ENCODE results near the gene SUPT4H1.

SUPT4H1 gene

DNA sequence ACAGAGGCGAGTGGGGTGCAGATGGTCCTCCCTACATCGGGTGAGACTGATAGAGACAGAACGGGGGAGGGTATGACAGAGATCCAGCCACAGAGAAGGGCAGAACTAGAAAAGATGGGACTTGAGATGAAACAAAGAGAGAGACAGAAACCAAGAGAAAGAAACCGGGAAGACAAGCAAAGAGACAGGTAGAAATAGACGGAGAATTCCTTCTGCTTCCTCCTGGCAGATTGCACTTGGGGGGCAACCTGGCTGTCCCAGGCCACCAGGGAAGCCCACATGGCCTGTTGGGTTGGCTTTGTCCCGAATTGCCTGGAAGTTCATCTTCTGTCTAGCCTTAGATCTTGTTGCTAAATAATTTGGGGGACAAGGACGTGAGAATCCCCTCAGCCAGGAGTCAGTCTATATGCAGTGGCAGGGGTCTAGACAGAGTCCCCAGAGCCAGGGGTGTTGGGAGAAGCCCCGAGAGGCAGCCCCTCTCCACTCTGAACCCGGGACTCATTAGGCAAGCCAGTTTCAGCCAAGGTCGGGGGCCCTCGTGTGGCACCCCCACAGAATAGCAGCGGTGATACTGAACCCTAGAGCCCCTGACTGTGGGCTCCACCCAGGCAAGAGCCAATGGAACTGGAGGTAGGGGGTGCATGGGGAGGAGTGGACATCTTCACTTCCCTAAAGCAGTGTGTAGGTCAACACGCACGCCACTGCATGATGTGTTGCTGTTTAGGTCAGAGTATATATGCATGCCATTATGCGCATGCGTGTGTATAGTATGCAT is 22.8 kb downstream of the SUPT4H1 start:
- peak; percentile 52 for DNase-seq (ENCODE audit: low read depth)

DNA sequence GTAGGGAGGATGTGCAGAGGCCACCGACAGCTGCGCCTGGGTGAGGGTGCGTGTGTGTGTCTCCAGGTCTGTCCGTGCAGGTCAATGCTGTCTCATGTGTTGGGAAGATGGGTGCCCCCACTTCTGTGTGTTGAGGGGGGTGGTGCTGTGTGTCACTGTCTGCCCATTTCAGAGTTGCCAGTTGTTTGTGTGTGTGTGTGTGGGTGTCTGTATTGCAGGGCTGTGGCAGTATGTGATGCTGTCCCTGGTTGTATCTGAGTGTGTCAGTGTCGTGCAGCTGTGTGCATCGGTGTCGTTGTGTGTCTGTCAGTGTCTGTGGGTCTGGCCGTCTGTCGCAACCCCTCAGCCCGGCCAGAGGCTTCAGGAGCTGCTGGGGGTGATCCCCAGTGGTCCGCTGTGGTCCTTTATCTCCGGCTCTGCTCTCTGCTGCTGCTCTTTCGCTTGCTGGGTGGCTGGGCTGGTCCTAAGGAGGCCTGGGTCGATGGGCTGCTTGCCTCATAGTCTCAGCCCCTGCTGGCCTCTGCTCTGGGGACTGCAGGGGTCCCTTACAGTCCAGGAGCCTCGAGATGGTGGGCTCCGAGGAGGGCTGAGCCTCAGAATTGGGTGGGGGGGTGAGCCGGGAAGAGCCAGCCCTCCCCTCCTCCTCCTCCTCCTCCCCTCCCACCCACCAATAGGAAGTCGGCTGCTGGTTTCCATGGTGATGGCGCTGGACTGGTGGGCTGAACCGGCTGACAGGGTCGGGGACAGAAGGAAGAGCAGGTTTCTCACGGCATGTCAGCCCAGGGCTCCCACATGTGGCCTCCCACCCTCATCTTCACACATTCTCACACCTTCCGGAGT is 23.6 kb downstream of the SUPT4H1 start, which contains the start of gene TSPOAP1:
Gene TSPOAP1, minus strand, starts transcription at position 601 of the 840 bp plus-strand sequence. CDS start 875 bp downstream, outside the sequence.
- DNase-seq (ENCODE audit: low read depth), result peak; percentile 54

DNA sequence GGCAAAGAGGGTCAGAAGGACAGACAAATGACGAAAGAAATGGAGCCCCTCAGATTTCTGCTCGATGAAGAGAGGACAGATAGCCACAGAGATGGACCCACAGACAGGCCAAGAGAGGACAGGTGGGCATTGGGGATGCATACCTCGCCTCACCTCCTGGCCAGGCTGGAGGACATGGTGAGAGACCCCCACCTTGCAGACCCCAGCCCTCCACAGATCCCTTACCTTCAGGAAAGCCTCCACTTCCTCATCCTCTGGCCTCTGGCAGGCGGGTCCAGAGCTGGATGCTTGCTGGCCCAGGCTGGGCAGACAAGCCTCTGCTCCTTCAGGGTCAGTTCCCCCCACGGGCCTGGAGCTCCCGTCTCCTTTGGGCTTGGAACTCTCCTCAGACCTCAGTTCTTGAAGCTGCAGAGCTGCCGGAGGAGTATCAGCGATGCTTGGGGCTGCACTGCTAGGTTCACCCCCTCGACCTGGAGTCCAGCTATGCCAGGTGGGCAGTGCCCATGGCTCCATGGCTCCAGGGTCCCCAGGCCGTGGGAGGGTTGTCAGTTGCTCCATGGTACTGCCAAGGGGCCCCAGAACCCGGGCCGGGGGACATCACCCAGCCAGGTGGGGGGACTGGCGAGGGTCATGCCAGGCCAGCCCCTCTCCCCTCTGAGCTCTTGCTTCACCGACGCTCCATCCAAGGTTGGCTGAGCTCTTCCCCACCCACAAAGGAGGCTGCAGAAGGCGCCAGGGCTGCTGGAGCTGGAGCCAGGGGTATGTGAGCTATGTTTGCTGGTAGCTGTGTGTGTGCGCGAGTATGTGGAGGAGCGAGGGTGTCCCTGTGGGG is 24.4 kb downstream of the SUPT4H1 start:
- no peak for DNase-seq (ENCODE audit: low read depth)

DNA sequence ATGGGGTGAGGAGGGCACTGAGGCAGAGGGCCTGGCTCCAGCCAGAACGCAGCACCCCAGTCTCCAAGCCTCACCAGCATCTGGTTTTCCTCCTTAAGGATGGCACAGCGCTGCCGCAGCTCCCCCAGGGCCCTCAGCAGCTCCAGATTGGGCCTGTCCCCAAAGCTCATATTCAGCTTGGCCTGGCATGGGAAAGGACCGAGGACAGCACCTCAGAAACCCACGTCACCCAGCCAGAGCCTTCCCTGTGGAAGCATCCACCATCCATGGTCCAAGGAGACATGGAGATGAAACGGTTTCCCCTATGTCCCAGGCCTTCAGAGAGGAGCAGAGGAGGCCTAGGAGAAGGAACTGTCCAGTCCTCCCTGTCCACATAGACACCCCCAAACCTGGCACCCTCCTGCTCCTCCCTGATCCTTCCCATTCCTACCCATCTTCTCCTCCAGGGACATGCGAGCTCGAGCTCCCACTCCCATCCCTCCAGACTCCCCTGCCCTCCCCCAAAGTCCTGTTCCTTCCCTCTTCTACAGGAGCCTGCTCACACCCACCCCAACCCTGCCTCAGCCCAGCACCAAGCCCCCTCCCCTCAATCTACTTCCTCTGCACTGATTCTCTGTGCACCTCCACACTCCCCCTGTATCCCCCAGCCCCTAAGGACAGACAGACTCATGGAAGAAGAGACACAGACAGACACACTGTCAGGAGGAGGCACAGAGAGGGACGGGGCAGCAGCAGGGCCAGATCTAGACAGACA is 25.2 kb downstream of the SUPT4H1 start:
- DNase-seq (ENCODE audit: low read depth), result no peak

DNA sequence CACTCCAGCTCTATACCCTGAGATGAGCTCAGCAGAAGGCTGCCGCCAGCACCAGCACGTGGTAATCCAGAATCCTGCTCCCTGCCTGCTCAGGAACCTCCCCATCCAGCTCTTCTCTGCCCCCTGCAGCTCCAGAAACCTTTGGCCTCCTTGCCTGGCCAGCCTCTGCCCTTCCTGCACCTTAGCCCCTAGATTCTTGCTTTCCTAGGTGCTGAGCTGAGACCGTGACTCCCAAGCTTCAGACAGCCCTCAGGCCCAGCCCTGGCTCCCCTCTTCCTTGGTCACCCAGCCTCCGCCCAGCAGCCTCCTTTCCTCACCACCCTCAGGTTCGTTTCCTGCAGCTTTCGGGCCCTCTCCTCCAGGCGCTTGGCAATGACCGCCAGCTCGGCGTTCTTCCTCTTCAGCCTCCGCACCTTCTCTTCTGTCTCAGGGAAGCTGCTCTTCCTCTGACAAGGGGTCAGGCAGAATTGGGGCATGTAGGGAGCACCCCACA is 26.0 kb downstream of the SUPT4H1 start:
- no peak for DNase-seq (ENCODE audit: low read depth)

DNA sequence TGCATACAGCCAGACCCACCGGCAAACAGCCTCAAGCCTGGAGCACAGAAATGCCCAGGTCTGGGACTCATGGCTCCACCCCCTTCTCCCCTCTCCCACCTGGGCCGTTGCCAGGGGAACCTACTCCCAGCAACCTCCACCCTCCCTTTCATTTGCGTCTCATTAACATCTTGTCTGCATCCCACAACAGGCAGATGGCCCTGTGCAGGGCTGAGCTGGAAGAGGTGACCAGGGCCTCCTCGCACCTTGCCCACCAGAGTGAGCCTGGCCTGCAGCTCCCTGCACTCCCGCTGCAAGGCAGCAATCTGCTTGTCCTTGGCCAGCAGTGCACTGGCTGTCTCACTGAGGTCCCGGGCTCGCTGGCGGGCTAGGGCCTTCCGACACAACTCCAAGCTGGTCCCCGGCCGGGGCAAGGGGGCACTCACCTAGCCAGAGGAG is 26.7 kb downstream of the SUPT4H1 start:
- no peak for DNase-seq (ENCODE audit: low read depth)

DNA sequence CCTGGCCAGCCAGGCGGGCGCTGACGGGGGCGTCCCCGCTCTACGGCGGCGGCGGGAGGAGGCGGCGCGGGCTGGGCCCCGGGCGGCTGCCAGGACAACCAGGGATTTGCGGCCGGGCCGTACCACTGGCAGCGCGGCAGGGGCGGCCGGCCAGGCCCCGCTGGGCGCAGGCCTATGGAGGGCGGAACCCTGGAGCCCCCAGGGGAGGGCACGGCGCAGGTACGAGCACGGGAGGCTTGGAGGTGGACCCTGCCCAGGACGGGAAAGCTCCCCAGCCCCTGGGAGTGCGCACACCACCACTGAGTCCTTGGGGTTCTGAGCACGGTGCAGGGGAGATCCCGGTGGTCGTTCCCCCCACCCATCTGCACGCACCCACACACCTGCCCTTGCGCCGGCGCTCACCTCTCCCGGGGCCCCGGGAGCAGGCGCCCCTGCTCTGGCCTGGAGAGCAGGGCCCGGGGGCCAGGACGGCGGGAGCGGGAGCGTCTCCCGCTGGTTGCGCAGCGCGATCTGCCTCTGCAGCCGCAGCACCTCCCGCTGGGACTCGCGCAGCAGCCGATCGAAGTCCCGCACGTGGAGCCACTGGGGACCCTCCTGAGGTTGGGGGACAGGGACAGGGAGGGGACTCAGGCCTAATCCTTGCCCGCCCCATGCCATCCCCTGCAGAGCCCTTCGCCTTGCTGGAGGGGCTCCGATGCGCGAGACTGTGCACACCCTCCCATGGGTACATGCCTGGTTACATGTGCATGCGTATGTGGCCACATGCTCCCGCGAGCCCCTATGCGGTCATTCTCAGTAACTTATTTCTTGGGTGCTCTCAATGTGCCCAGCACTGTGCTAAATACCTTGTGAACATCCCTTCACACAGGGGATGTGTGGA is 27.4 kb downstream of the SUPT4H1 start:
- no peak for DNase-seq (ENCODE audit: low read depth)

DNA sequence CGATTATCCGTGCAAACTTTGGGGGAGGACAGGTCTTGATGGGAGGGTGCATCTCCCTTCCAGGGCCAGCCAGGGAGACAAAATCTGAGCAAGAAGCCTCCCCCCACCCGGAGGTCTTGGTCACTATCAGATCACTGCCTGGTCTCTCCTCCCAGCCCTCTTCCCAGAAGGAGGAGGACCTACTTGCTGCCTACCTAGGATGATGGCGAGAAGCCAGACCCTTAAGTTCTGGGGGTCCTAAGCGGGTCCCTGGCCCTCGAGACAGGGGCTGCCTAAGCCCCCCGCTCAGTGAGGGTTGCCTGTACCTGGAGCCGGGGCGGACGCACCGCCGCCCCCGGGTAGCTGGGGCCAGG is 28.0 kb downstream of the SUPT4H1 start:
- DNase-seq (ENCODE audit: low read depth), result no peak

DNA sequence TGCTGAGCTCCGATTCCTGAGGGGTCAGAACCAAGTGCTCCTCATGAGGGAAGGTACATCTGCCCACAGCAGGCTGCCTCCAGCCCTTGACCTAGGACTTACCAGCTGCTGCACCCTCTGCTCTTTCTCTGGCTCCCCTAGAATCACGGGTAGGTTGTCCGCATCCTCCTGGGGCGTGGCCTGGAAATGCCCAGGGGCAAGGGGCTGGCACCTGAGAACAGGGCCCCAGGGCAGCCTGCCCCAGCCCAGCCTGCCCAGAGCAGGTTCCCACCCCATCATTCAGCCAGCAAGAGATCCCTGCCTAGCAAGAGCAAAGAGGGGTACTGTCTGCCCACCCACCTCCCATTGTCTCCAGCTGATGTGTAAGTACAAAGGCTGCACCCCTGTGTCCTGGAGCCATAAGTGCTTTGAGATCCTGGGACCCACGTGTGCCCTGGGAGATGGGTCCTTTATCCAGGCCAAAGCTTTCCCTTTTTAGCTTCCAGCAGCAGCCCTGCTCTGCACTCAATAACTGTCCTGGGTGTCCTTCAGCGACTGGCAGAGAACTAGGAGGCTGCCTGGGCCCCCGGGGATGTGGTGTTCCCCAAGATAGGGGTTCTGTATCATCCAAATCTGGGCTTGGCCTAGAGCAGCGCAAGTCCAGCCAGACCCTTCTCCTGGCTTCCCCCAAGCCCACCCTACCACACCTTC is 28.5 kb downstream of the SUPT4H1 start:
- DNase-seq (ENCODE audit: low read depth), result no peak

DNA sequence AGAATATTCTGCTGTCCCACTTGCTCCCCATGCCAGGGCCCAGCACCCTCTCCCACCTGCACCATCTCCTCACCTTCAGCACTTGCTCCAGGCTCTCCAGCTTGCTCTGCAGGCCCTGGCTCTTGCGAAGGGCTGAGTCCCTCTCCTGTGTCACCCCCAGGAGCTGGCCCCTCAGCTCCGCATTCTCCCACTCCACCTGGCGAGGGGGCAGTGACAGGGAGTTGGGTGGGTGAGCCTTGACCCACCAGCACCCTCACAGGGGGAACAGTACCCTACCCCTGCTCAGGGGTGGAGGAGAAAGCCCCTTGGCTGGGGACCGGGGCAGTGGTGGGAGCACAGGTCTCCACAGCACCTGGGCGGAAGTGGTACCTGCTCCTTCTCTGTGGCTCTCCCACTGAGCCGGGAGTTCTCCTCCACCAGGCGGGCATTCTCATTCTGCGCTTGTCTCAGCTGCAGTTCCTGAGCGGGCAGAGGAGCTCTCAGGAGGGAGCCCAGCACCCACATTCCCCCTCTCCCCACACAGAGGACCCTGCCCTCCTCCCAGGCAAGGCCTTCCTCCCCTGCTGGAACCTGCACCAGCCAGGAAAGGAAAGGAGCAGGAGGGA is 29.3 kb downstream of the SUPT4H1 start:
- DNase-seq (ENCODE audit: low read depth), result no peak

DNA sequence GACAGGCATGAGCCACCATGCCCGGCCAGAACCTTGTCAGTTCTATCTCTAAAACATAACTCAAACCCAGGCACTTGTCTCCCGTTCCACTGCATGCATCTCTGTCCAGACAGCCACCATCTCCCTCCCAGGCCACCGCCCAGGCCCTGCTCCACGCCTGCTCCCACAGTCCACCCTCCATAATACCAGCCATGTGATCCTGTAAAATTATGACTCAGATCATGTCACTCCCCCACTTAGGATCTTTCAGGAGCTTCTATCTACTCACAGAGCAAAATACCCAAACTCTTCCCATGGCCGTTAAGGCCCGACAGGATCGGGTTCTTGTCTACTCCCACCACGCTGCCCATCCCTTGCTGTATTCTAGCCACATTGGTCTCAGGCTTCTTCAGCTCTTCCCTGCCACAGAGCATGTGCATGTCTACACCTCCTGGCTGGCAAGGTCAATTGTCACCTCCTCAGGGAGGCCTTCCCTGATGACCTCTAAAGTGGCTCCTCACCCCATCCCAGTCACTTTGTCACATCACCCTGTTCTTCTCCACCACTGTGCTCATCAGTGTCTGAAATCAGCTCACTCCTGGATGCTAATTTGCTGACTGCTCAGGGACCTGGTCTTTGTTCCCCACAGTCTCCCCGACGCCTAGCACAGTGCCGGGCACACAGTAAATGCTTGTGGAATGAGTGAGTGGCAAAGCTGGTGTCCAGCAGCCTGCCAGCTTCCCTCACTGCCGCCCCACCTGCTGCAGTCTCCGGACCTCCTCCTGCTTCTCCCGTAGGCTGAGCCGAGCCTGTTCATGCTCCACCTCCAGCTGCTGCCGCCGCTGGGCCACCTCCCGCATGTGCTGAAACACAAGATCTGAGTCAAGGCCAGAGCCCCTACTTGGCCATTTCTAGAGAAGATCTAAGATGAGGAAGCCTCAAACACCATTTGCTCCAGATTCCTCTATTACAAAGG is 30.2 kb downstream of the SUPT4H1 start:
- DNase-seq (ENCODE audit: low read depth), result no peak

DNA sequence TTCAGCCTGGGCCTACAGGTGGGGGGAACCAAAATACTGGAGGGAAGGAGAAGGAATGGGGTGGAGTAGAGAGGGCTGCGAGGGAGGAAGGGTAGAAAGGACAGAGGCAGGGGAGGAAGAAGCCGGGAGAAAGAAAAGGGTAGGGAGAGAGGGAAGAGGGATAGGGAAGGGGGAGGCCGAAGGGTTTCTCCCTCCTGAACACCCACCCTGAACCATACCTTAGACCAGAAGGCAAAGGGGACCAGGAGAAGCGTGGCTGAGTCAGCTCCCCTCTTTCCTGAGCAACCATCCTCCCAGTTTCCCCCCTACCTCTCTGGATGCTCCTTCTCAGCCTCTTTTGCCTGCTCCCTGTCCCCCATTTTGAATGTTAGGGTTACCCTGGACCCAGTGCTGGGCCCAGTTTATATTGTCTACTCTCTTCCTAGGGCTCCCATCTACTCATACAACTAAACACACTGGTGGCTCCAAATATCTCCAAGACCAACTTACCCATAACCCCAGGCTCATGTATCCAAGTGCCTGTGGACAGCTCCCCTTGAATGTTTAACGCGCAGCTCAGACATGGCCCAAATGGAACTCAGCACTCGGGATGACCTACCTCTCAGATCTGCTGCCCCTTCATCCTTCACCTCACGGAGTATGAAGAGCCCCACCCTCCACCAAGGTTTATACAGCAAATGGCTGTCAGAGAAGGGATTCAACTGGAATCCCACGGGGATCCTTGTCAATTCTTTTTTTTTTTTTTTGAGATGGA is 31.3 kb downstream of the SUPT4H1 start:
- DNase-seq (ENCODE audit: low read depth), result no peak

DNA sequence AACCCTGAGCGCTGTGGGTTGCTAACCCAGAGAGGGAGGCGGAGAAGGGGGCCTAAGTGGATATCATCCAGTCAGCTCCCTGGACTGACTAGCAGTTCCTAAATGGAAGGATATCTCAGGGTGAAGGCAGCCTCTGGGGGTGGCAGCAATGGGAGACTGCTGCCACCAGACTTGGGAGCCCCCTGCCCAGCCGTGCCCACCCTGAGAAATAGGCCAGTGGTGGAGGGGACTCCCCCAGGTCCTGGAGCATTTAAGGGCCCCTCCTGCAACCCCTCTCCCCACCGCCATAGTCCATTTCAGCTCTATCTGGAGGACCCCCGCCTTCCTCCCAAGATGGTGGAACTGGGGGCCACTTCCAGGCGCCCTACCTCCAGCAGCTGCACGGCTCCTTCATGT is 31.8 kb downstream of the SUPT4H1 start:
- no peak for DNase-seq (ENCODE audit: low read depth)

DNA sequence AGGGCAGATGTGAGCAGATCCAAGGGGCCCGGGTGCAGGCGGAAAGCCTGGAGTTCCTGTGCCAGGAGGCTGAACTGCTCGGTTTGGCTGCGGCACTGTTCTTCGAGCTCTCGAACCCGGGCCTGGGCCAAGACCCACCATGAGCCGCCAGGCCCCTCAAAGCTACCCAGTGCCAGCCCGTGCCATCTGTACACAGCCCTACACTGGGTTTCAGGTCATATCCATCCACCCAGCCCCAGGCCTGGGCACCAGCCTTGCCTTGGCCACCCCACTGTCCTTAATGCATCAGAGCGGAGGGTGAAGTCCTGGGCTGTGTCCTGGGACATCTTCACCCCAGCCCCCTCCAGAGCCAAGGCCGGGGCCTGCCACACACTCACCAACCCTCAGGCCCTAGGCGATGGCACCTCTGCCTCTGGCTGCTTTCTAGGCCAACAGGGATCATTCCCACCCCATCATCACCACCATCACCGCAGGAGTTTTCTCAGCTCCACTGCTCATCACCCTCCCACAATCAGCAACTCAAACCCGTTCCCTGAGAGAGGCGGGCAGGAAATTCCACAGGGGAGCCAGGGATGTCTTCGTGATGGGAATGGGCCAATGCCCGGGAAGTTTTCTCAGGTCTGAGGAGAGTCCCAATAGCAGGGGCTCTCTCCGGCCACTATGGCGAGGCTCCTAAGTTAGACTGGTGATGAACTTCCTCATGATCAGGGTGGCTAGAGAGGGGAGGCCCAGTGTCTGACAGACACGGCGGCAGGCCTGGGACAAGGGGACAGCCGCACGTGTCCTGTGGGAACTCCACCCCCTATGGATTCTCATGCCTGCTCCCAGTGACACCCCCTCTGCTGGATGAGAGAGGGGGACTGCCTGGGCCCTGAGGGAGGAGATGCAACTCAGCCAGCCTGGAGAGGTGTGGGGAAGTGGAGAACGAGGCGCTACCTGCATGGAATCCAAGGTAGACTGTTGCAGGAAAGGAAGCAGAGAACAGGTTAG is 32.5 kb downstream of the SUPT4H1 start:
- no peak for DNase-seq (ENCODE audit: low read depth)

DNA sequence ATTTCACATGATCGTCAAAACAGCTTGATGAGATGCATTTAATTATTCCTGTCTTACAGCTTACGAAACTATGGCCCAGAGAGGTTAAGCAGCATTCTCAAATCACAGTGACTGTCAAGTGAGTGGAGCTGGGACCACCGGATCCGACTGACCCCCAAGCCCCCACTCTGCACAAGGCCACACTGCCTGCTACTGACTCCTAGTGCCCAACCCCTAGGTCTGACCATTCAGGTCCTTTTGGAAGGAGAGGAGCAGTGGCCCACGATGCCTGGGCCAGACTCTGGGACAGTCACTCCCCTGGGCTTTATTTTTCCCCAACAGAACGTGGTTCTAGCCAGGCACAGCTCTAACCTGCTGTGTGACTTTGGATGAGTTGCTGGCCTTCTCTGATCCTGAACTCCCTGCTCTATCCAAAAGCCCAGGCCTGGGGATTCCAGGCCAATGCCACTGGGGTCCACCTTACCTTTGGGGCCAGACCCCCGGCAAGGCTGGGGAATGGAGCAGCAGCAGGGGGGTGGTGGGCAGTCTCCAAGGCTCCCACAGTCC is 33.3 kb downstream of the SUPT4H1 start:
- DNase-seq (ENCODE audit: low read depth), result no peak

DNA sequence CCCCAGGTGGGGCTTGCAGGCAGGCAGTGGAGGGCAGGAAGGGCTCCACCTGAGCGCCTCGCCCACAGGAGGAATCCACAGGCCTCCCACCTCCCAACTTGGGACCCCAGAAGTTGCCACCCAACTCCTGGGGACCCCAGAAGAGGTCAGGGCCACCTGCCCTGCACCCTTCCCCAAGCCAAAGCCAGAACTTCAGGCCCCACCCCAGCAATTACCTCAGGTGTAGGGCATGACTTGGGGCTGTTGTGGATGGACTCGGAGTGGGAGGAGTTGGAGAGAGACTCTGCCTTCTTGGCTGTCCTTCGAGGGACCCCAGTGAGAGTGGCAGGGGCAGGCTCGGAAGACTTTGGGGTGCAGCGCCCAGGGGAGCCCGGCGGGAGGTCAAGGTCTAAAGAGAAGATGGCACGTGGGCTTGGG is 33.9 kb downstream of the SUPT4H1 start:
- no peak for DNase-seq (ENCODE audit: low read depth)
